Activated B cell treated with CpG ODN at 0.5 μM for 24 hours (primary cell): ENCODE measurements around the gene PHACTR3. TPM values are rescaled to one million over a fixed set of nuclear protein-coding genes. Genes with fewer than 3 reads are reported as not detected.

ENCODE experiments used
- ATAC-seq: fragments of 200-7000 bp; cut with Tn5 transposase; one replicate; pipeline ENCODE4 v1.10.0; 2021; ENCODE audit warnings: low read depth, mild to moderate bottlenecking, moderate library complexity
- CTCF ChIA-PET: fragments of 350-600 bp; sonication (Branson Sonifier 250); formaldehyde crosslinking; loops from one replicate; lab custom pipeline; 2021; ENCODE audit warnings: antibody characterized with exemption; lab: Charles Lee
- POLR2A ChIA-PET: fragments of 350-600 bp; sonication (Branson Sonifier 250); formaldehyde crosslinking; loops from one replicate; lab custom pipeline; 2021; ENCODE audit warnings: antibody characterized with exemption; lab: Charles Lee
- DNase-seq: peaks from one replicate; pipeline ENCODE4 v3.0.0; 2022
- H3K27ac Mint-ChIP-seq: one replicate; pipeline ENCODE4 v1.8.0; 2020; ENCODE audit warnings: mixed read lengths
- H3K27me3 Mint-ChIP-seq: one replicate; pipeline ENCODE4 v1.8.0; 2021; ENCODE audit warnings: mixed read lengths
- H3K36me3 Mint-ChIP-seq: one replicate; pipeline ENCODE4 v1.8.0; 2021; ENCODE audit warnings: low read depth, mixed read lengths
- H3K4me1 Mint-ChIP-seq: one replicate; pipeline ENCODE4 v1.8.0; 2021; ENCODE audit warnings: mixed read lengths
- H3K4me3 Mint-ChIP-seq: one replicate; pipeline ENCODE4 v1.8.0; 2020; ENCODE audit warnings: mild to moderate bottlenecking, mixed read lengths
- H3K9me3 Mint-ChIP-seq: one replicate; pipeline ENCODE4 v1.8.0; 2020; ENCODE audit warnings: mixed read lengths
- CTCF ChIP-seq: fragments of 200-600 bp; IDR thresholded peaks from one replicate; pipeline ENCODE4 v1.8.0; 2022; ENCODE audit warnings: antibody characterized with exemption, mild to moderate bottlenecking
- intact Hi-C: fragments of 100-400 bp; cut with micrococcal nuclease; formaldehyde crosslinking; loops from one replicate; pipeline ENCODE4 v1.15.1; 2024
- total RNA-seq: library from RNA; stranded (reverse); gene quantifications from 2 replicates; pipeline ENCODE4 v1.2.3, GENCODE V29; 2022

The PHACTR3 gene
- total RNA-seq, 1 donor from 2014 or later: not detected

DNA sequence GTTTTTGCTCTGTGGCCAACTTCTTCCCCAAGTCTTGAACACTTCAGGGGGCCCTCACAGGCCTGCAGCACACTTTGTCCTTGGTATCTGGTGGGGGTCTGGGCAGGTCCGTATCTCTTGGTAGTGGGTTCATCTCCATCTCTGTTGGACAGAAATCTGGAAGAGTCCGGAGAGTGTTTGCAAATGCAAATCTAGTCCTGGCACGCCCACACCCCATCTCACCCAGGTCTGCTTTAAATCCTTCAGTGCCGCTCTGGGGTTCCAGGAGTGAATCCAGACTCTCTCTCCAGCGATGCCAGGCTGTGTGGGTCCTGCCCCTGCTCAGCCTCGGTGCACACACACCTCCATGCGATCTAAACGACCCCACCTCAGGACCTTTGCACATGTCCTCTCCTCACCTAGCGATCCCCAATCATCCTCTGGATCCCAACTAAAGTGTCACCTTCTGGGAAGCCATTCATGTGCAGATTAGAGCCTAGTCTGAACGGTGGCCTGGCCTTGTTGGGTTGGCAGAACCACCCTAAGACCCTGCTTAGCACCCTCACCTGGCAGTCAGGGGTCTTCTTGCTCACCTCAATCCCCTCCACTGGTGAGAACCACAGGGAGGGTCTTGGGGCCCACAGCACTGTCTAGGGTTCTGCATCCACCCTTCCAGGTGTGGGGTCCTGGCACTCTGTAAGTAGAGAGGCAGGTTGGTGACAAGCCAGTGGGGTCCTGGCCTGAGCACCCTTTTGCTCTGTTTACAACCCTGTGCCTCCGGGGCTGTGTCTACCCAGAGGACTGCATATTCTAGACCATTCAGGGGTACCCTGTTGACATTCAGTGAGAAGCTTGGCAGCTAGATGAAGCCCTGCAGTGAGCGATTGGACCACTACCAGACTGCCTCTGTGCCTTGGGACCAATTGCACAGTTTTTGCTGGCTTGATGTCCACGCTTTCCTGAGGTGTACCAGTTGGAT lies 228.3 kb downstream of the PHACTR3 start:
- peaks cover 26% of the 10 kb centered on the region for H3K27me3 Mint-ChIP-seq
- ChIA-PET CTCF (no interaction called here), POLR2A (no interaction called here)
- no peaks in the 10 kb centered on the region for H3K4me1 Mint-ChIP-seq
- no peaks in the 10 kb centered on the region for H3K9me3 Mint-ChIP-seq
- no peaks in the 10 kb centered on the region for H3K36me3 Mint-ChIP-seq
- intact Hi-C loops: no loop called here
- no peak for TF ChIP-seq CTCF
- ATAC-seq: no peak
- no peak overlapping the region for H3K27ac Mint-ChIP-seq
- no peak for DNase-seq
- H3K4me3 Mint-ChIP-seq: no peak overlapping the region

GRCh38 chr20:59835057-59835447 lies 230.7 kb downstream of the PHACTR3 start:
- CTCF ChIA-PET: no interaction called here
- intact Hi-C loops: no loop called here

GRCh38 chr20:59835448-59836395 lies 231.4 kb downstream of the PHACTR3 start:
- CTCF ChIA-PET: no interaction called here

More at GRCh38 chr20:59835057-59835447, 230.7 kb downstream of the PHACTR3 start:
- DNase-seq (no peak), ATAC-seq (no peak)
- no peaks in the 10 kb centered on the region for H3K36me3 Mint-ChIP-seq
- H3K9me3 Mint-ChIP-seq: no peaks in the 10 kb centered on the region
- no peak overlapping the region for H3K27ac Mint-ChIP-seq
- no peak overlapping the region for H3K4me3 Mint-ChIP-seq
- no peak for TF ChIP-seq CTCF
- H3K27me3 Mint-ChIP-seq: peaks cover 25% of the 10 kb centered on the region
- POLR2A ChIA-PET: no interaction called here
- no peaks in the 10 kb centered on the region for H3K4me1 Mint-ChIP-seq

GRCh38 chr20:59836767-59837166 lies 232.4 kb downstream of the PHACTR3 start:
- DNase-seq: no peak
- peaks cover 27% of the 10 kb centered on the region for H3K27me3 Mint-ChIP-seq
- ATAC-seq: no peak
- H3K36me3 Mint-ChIP-seq: no peaks in the 10 kb centered on the region
- POLR2A ChIA-PET: no interaction called here
- CTCF ChIA-PET: no interaction called here
- H3K4me1 Mint-ChIP-seq: no peaks in the 10 kb centered on the region
- TF ChIP-seq CTCF: no peak
- no peak overlapping the region for H3K27ac Mint-ChIP-seq
- no peak overlapping the region for H3K4me3 Mint-ChIP-seq
- H3K9me3 Mint-ChIP-seq: no peaks in the 10 kb centered on the region
- intact Hi-C loops: no loop called here

More at GRCh38 chr20:59835448-59836395, 231.4 kb downstream of the PHACTR3 start:
- DNase-seq (no peak), ATAC-seq (no peak)
- no peaks in the 10 kb centered on the region for H3K9me3 Mint-ChIP-seq
- H3K27ac Mint-ChIP-seq: no peak overlapping the region
- POLR2A ChIA-PET: no interaction called here
- H3K4me3 Mint-ChIP-seq: no peak overlapping the region
- no peaks in the 10 kb centered on the region for H3K36me3 Mint-ChIP-seq
- H3K4me1 Mint-ChIP-seq: no peaks in the 10 kb centered on the region
- peaks cover 25% of the 10 kb centered on the region for H3K27me3 Mint-ChIP-seq
- intact Hi-C loops: no loop called here
- no peak for TF ChIP-seq CTCF
